NCI-H1436 (cell line): ENCODE results near the gene CTNNA1.

Source experiments
- DNase-seq: peaks from one replicate; lab custom pipeline; 2025; lab: John Stamatoyannopoulos, UW

The CTNNA1 gene

GRCh38 chr5:138948471-138949222 is 195.4 kb downstream of the CTNNA1 start:
- no peak for DNase-seq

GRCh38 chr5:138949223-138949574 is 196.0 kb downstream of the CTNNA1 start:
- DNase-seq: no peak

GRCh38 chr5:138949988-138950387 is 196.8 kb downstream of the CTNNA1 start:
- DNase-seq: no peak

GRCh38 chr5:138950421-138951031 is 197.3 kb downstream of the CTNNA1 start:
- no peak for DNase-seq

GRCh38 chr5:138951091-138951985 is 198.1 kb downstream of the CTNNA1 start:
- DNase-seq: no peak

GRCh38 chr5:138951986-138952735 is 198.9 kb downstream of the CTNNA1 start:
- no peak for DNase-seq

- DNase-seq: no peak
These were observed 199.7 kb downstream of the CTNNA1 start for GRCh38 chr5:138952962-138953361.

GRCh38 chr5:138953387-138954256 is 200.4 kb downstream of the CTNNA1 start:
- DNase-seq: peak; percentile 76

GRCh38 chr5:138954257-138955012 is 201.2 kb downstream of the CTNNA1 start:
- no peak for DNase-seq

GRCh38 chr5:138955013-138955660 is 201.9 kb downstream of the CTNNA1 start:
- DNase-seq: no peak

GRCh38 chr5:138955671-138956295 is 202.6 kb downstream of the CTNNA1 start:
- no peak for DNase-seq

- no peak for DNase-seq
These were observed 203.6 kb downstream of the CTNNA1 start for GRCh38 chr5:138956801-138957200.

- peak; percentile 46 for DNase-seq
These were observed 207.0 kb downstream of the CTNNA1 start for GRCh38 chr5:138960145-138960692.

GRCh38 chr5:138961221-138961620 is 208.0 kb downstream of the CTNNA1 start:
- no peak for DNase-seq

GRCh38 chr5:138961729-138962128 is 208.5 kb downstream of the CTNNA1 start:
- no peak for DNase-seq

GRCh38 chr5:138962614-138963370 is 209.6 kb downstream of the CTNNA1 start:
- no peak for DNase-seq

- no peak for DNase-seq
These were observed 210.6 kb downstream of the CTNNA1 start for GRCh38 chr5:138963763-138964371.
